Panc1 (cell line): ENCODE data around the gene CREBL2. TPM values are rescaled to one million over a fixed set of nuclear protein-coding genes. Genes with fewer than 3 reads are reported as not detected.

Experiments
- ATAC-seq: fragments of 200-7000 bp; cut with Tn5 transposase; 2 replicates; pipeline ENCODE4 v1.9.1; 2020; ENCODE audit warnings: mild to moderate bottlenecking, moderate library complexity
- BruUV-seq: library from RNA; stranded (reverse); fragments of 400-500 nt; replicated peaks from 2 replicates; lab custom pipeline; 2021; lab: Mats Ljungman, UMichigan
- CTCF ChIA-PET: fragments of 300-600 bp; sonication (Branson Sonifier 250); formaldehyde crosslinking; loops from one replicate; lab custom pipeline; 2022; ENCODE audit warnings: antibody characterized with exemption; lab: Charles Lee
- POLR2A ChIA-PET: fragments of 300-600 bp; sonication (Branson Sonifier 250); formaldehyde crosslinking; loops from one replicate; lab custom pipeline; 2022; ENCODE audit warnings: antibody characterized with exemption; lab: Charles Lee
- DNase-seq: peaks from one replicate; pipeline ENCODE4 v3.0.0-alpha.2; 2010; ENCODE audit warnings: low read depth, low spot score
- H3K27ac ChIP-seq: 2 replicates; pipeline ENCODE4 v1.5.1; 2011; ENCODE audit warnings: mild to moderate bottlenecking, low read length, inconsistent platforms
- H3K27me3 ChIP-seq: fragments of 200-500 bp; sonication (Bioruptor generic); 2 replicates; pipeline ENCODE4 v1.6.0; 2014; ENCODE audit warnings: low read length, inconsistent platforms; ENCODE audit not compliant: control insufficient read depth, insufficient read depth
- H3K36me3 ChIP-seq: fragments of 200-500 bp; sonication (Bioruptor generic); 2 replicates; pipeline ENCODE4 v1.5.1; 2014; ENCODE audit warnings: inconsistent platforms, mild to moderate bottlenecking, low read length, moderate library complexity; ENCODE audit not compliant: control insufficient read depth, insufficient read depth
- H3K4me1 ChIP-seq: 2 replicates; pipeline ENCODE4 v1.5.1; 2011; ENCODE audit warnings: inconsistent platforms, mild to moderate bottlenecking, low read length, moderate library complexity; ENCODE audit not compliant: control insufficient read depth, insufficient read depth
- H3K4me3 ChIP-seq, 2 experiments: 2 replicates each; pipeline ENCODE4 v1.5.1; 2011 to 2012; ENCODE audit warnings: low read depth in 2 of 2, low read length in 2 of 2, mild to moderate bottlenecking in 2 of 2, inconsistent platforms in 1 of 2, moderate library complexity in 1 of 2
- H3K9me3 ChIP-seq: fragments of 200-500 bp; sonication (Bioruptor generic); 2 replicates; pipeline ENCODE4 v1.5.1; 2014; ENCODE audit warnings: low read depth, mild to moderate bottlenecking, inconsistent platforms, low read length, moderate library complexity; ENCODE audit not compliant: control insufficient read depth, insufficient read depth
- POLR2AphosphoS5 ChIP-seq: IDR thresholded peaks from 2 replicates; pipeline ENCODE4 v1.6.1; 2012; ENCODE audit warnings: mild to moderate bottlenecking, low read depth, low read length, moderate library complexity
- SIN3A ChIP-seq: IDR thresholded peaks from 2 replicates; pipeline ENCODE4 v1.6.1; 2012; ENCODE audit warnings: low read depth, mild to moderate bottlenecking, low read length, moderate library complexity, borderline replicate concordance; ENCODE audit not compliant: insufficient read depth
- TCF7L2 ChIP-seq: IDR thresholded peaks from 2 replicates; pipeline ENCODE4 v1.6.1; 2011; ENCODE audit warnings: mild to moderate bottlenecking, low read depth, low read length, inconsistent platforms
- in situ Hi-C: cut with HindIII; loops from 2 replicates; pipeline ENCODE4 v1.10.0; 2016; ENCODE audit warnings: low sequenced_read_pairs, low pct_unique_long_range_greater_than_20kb
- intact Hi-C: fragments of 100-400 bp; cut with micrococcal nuclease; formaldehyde crosslinking; loops from one replicate; pipeline ENCODE4 v1.10.0; 2022; ENCODE audit not compliant: unreplicated experiment
- total RNA-seq: library from RNA; stranded (reverse); gene quantifications from one replicate; pipeline ENCODE4 v1.2.1, GENCODE V29; 2021; ENCODE audit not compliant: unreplicated experiment
- TF ChIP-seq, protein P1 (sequence below): fragments of 450-650 bp; IDR thresholded peaks from 2 replicates; pipeline ENCODE4 v1.5.1; 2017; ENCODE audit warnings: mild to moderate bottlenecking
- TF ChIP-seq, protein P2 (sequence below), 2 experiments: IDR thresholded peaks; 2 replicates each; pipeline ENCODE4 v1.6.1; 2011 to 2012; ENCODE audit warnings: low read depth in 2 of 2, control low read depth in 1 of 2, low read length in 1 of 2, mild to moderate bottlenecking in 1 of 2, moderate library complexity in 1 of 2; ENCODE audit not compliant: insufficient read depth in 1 of 2

CREBL2 gene
- total RNA-seq, 1 experiment from 2014 or later: 13.6 TPM

GRCh38 chr12:12562585-12563261 is 49.0 kb upstream of the CREBL2 start, which contains the start of gene DUSP16:
TSS of gene DUSP16 (minus strand) at chr12:12562863. CDS start at chr12:12521098, 41,765 bp downstream.
- H3K36me3 ChIP-seq: peaks cover 3% of the 10 kb centered on the region; the same call in 1 of the 2 replicates
- ATAC-seq (peak; percentile 96), DNase-seq (peak; percentile 90)
- intact Hi-C loops: no loop called here
- in situ Hi-C loops: no loop called here
- H3K4me3 ChIP-seq: peak within 1 kb of the TSS; percentile 69 to 78
- BruUV-seq: no TSS peak
- no peaks in the 10 kb centered on the region for H3K9me3 ChIP-seq
- POLR2A ChIA-PET: interaction anchor here (0.5 to 1.2 kb wide), 3 partner anchors 42 to 172 kb away, joined by 4 to 12 read pairs (median 6); no protein-coding TSS in a partner anchor
- CTCF ChIA-PET: no interaction called here
- TF ChIP-seq, protein P1, sequence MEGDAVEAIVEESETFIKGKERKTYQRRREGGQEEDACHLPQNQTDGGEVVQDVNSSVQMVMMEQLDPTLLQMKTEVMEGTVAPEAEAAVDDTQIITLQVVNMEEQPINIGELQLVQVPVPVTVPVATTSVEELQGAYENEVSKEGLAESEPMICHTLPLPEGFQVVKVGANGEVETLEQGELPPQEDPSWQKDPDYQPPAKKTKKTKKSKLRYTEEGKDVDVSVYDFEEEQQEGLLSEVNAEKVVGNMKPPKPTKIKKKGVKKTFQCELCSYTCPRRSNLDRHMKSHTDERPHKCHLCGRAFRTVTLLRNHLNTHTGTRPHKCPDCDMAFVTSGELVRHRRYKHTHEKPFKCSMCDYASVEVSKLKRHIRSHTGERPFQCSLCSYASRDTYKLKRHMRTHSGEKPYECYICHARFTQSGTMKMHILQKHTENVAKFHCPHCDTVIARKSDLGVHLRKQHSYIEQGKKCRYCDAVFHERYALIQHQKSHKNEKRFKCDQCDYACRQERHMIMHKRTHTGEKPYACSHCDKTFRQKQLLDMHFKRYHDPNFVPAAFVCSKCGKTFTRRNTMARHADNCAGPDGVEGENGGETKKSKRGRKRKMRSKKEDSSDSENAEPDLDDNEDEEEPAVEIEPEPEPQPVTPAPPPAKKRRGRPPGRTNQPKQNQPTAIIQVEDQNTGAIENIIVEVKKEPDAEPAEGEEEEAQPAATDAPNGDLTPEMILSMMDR: 0 out of 2 replicates have a peak, but pooled peaks have one; percentile 9
- TF ChIP-seq TCF7L2: no peak
- TF ChIP-seq POLR2AphosphoS5: peak; percentile 38; the same call in 1 of the 2 replicates
- H3K27me3 ChIP-seq: no peaks in the 10 kb centered on the region
- peaks cover 15% of the 10 kb centered on the region for H3K4me1 ChIP-seq
- peak within 1 kb of the TSS; percentile 86 for H3K27ac ChIP-seq

DNA sequence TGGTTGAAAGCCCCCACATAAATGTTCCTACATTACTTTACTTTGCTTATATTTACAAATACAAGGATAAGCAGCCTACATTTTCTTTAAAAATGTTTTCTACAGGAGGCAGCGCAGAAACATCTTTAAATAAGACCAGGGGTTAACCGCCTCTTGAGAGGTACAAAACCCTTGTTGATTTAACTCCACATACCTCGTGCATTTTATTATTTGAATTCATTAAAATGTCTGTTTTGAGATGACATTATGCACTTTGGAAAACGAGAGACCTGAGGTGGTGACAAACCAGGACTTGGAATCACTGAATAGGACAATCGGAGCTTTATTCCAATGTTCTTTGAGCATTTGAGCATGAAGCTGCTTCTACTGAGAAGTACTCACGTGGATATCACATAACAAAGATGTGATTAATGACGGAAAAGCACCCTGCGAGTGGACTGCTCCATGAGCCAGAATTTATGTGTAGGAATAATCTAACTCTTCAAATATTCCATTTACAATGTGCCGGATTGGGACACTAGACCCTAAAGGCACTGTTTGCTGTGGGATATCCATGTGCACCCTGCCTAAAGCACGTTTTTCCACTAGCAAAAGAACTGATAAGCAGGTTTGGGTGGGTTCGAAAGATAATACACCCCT is 48.3 kb upstream of the CREBL2 start:
- in situ Hi-C loops (no loop called here), intact Hi-C loops (no loop called here)
- H3K4me1 ChIP-seq: peaks cover 15% of the 10 kb centered on the region
- ChIA-PET CTCF (no interaction called here), POLR2A (interaction anchor here (0.5 to 1.2 kb wide), 3 partner anchors 41 to 173 kb away, joined by 4 to 12 read pairs (median 6); no protein-coding TSS in a partner anchor)
- H3K27me3 ChIP-seq: no peaks in the 10 kb centered on the region
- no peak for ATAC-seq
- peak overlapping the region; percentile 86 for H3K27ac ChIP-seq
- TSS peak; percentile 78 for BruUV-seq
- TF ChIP-seq POLR2AphosphoS5: no peak
- TF ChIP-seq SIN3A: no peak
- TF ChIP-seq TCF7L2: no peak
- TF ChIP-seq, protein P2, sequence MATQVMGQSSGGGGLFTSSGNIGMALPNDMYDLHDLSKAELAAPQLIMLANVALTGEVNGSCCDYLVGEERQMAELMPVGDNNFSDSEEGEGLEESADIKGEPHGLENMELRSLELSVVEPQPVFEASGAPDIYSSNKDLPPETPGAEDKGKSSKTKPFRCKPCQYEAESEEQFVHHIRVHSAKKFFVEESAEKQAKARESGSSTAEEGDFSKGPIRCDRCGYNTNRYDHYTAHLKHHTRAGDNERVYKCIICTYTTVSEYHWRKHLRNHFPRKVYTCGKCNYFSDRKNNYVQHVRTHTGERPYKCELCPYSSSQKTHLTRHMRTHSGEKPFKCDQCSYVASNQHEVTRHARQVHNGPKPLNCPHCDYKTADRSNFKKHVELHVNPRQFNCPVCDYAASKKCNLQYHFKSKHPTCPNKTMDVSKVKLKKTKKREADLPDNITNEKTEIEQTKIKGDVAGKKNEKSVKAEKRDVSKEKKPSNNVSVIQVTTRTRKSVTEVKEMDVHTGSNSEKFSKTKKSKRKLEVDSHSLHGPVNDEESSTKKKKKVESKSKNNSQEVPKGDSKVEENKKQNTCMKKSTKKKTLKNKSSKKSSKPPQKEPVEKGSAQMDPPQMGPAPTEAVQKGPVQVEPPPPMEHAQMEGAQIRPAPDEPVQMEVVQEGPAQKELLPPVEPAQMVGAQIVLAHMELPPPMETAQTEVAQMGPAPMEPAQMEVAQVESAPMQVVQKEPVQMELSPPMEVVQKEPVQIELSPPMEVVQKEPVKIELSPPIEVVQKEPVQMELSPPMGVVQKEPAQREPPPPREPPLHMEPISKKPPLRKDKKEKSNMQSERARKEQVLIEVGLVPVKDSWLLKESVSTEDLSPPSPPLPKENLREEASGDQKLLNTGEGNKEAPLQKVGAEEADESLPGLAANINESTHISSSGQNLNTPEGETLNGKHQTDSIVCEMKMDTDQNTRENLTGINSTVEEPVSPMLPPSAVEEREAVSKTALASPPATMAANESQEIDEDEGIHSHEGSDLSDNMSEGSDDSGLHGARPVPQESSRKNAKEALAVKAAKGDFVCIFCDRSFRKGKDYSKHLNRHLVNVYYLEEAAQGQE (IDR thresholded peaks at IDR 0.05; ENCODE audit: insufficient read depth in 1 of 2, low read depth in 2 of 2, low read length in 1 of 2): no peak
- TF ChIP-seq, protein P1: no peak
- H3K4me3 ChIP-seq: peak overlapping the region; percentile 57 to 69
- H3K36me3 ChIP-seq: peaks cover 3% of the 10 kb centered on the region; the same call in 1 of the 2 replicates
- no peak for DNase-seq
- no peaks in the 10 kb centered on the region for H3K9me3 ChIP-seq
